WTC11 (cell line): ENCODE data around the gene RAB13. TPM values are rescaled to one million over a fixed set of nuclear protein-coding genes. Genes with fewer than 3 reads are reported as not detected.

Source experiments
- CREB1 ChIP-seq: sonication (generic); formaldehyde crosslinking; IDR thresholded peaks from 2 replicates; pipeline ENCODE4 v1.8.0; 2023; ENCODE audit warnings: mild to moderate bottlenecking, missing genetic modification reagents
- ETV6 ChIP-seq: sonication (generic); formaldehyde crosslinking; IDR thresholded peaks from 2 replicates; pipeline ENCODE4 v1.8.1; 2022; ENCODE audit warnings: mild to moderate bottlenecking, missing genetic modification reagents
- GABPB1 ChIP-seq: sonication (generic); formaldehyde crosslinking; IDR thresholded peaks from 2 replicates; pipeline ENCODE4 v1.8.1; 2023; ENCODE audit warnings: mild to moderate bottlenecking, missing genetic modification reagents
- GRHL2 ChIP-seq: fragments of 250-450 bp; sonication (Bioruptor Pico); IDR thresholded peaks from 2 replicates; pipeline ENCODE4 v1.8.0; 2022; ENCODE audit warnings: mild to moderate bottlenecking, moderate library complexity; ENCODE audit not compliant: insufficient replicate concordance, severe bottlenecking
- KAT7 ChIP-seq: sonication (generic); formaldehyde crosslinking; IDR thresholded peaks from 2 replicates; pipeline ENCODE4 v1.8.1; 2023; ENCODE audit warnings: missing genetic modification reagents, mild to moderate bottlenecking, borderline replicate concordance
- NFATC4 ChIP-seq: fragments of 250-450 bp; sonication (Bioruptor Pico); IDR thresholded peaks from 2 replicates; pipeline ENCODE4 v1.9.0; 2021; ENCODE audit warnings: mild to moderate bottlenecking
- NR1H2 ChIP-seq: sonication (generic); formaldehyde crosslinking; IDR thresholded peaks from 2 replicates; pipeline ENCODE4 v1.9.0; 2021; ENCODE audit warnings: mild to moderate bottlenecking, moderate library complexity, missing genetic modification reagents
- SP1 ChIP-seq: sonication (generic); formaldehyde crosslinking; conservative IDR thresholded peaks from 2 replicates; pipeline ENCODE4 v1.8.1; 2022; ENCODE audit warnings: missing genetic modification reagents
- ZNF219 ChIP-seq: sonication (generic); formaldehyde crosslinking; IDR thresholded peaks from 2 replicates; pipeline ENCODE4 v1.8.0; 2023; ENCODE audit warnings: missing genetic modification reagents, mild to moderate bottlenecking, borderline replicate concordance
- ZNF317 ChIP-seq: sonication (generic); formaldehyde crosslinking; IDR thresholded peaks from 2 replicates; pipeline ENCODE4 v1.8.1; 2023; ENCODE audit warnings: low read depth, mild to moderate bottlenecking, moderate library complexity, missing genetic modification reagents, borderline replicate concordance
- ZNF671 ChIP-seq: fragments of 250-450 bp; sonication (Bioruptor Pico); IDR thresholded peaks from 2 replicates; pipeline ENCODE4 v1.8.0; 2021; ENCODE audit warnings: mild to moderate bottlenecking
- total RNA-seq: library from RNA; stranded (reverse); gene quantifications from 3 replicates; pipeline ENCODE4 v1.2.3, GENCODE V29; 2021
- TF ChIP-seq, protein P1 (sequence below): sonication (generic); formaldehyde crosslinking; IDR thresholded peaks from 2 replicates; pipeline ENCODE4 v1.8.0; 2022; ENCODE audit warnings: mild to moderate bottlenecking, missing genetic modification reagents
- TF ChIP-seq, protein P2 (sequence below): fragments of 250-450 bp; sonication (Bioruptor Pico); IDR thresholded peaks from 2 replicates; pipeline ENCODE4 v2.1.2; 2022; ENCODE audit warnings: mild to moderate bottlenecking, moderate library complexity
- TF ChIP-seq, protein P3 (sequence below): sonication (generic); formaldehyde crosslinking; IDR thresholded peaks from 2 replicates; pipeline ENCODE4 v1.8.1; 2022; ENCODE audit warnings: mild to moderate bottlenecking, moderate library complexity, missing genetic modification reagents
- TF ChIP-seq, protein P4 (sequence below): sonication (generic); formaldehyde crosslinking; IDR thresholded peaks from 2 replicates; pipeline ENCODE4 v1.8.0; 2022; ENCODE audit warnings: mild to moderate bottlenecking, missing genetic modification reagents
- TF ChIP-seq, protein P5 (sequence below): sonication (generic); formaldehyde crosslinking; IDR thresholded peaks from 2 replicates; pipeline ENCODE4 v1.8.0; 2022; ENCODE audit warnings: mild to moderate bottlenecking, missing genetic modification reagents
- TF ChIP-seq, protein P6 (sequence below): sonication (generic); formaldehyde crosslinking; IDR thresholded peaks from 2 replicates; pipeline ENCODE4 v1.8.1; 2023; ENCODE audit warnings: mild to moderate bottlenecking, missing genetic modification reagents, moderate library complexity
- TF ChIP-seq, protein P7 (sequence below): sonication (generic); formaldehyde crosslinking; IDR thresholded peaks from 2 replicates; pipeline ENCODE4 v1.8.1; 2023; ENCODE audit warnings: mild to moderate bottlenecking, moderate library complexity, missing genetic modification reagents
- TF ChIP-seq, protein P8 (sequence below): fragments of 250-450 bp; sonication (Bioruptor Pico); conservative IDR thresholded peaks from 2 replicates; pipeline ENCODE4 v1.9.0; 2021; ENCODE audit warnings: mild to moderate bottlenecking

The RAB13 gene
- total RNA-seq, 1 experiment from 2014 or later = 126 TPM

DNA sequence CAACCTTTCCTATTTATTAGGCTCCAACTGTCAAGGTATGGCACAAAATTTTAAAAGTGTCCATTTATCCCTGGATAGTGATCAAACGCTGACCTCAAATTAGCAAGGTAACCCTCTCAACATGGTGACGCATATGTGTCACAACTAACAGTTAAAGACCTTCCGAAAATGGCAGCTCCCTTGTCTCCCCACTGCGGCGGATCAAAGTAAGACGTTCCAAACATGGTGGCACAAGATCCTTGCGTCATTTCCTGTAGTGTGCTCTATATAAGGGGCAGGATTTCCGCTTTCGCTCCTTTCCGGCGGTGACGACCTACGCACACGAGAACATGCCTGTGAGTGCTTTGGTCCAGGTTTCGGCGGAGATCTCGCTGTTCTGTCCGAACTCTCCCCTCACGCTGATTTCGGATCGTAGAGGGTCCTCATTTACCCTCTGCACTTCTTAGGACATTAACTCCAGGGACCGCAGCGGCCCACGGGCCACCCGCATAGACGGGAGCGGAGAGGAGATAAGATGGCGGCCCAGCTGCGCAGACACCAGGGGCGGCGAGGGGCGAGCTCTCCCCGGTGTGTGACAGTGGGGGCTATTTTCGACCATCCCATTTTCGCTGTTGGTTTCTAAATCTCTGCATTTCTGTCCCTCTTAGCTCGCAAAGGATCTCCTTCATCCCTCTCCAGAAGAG lies 4.5 kb upstream of the RAB13 start, which contains the start of gene RPS27 (continued):
- TF ChIP-seq, protein P1, sequence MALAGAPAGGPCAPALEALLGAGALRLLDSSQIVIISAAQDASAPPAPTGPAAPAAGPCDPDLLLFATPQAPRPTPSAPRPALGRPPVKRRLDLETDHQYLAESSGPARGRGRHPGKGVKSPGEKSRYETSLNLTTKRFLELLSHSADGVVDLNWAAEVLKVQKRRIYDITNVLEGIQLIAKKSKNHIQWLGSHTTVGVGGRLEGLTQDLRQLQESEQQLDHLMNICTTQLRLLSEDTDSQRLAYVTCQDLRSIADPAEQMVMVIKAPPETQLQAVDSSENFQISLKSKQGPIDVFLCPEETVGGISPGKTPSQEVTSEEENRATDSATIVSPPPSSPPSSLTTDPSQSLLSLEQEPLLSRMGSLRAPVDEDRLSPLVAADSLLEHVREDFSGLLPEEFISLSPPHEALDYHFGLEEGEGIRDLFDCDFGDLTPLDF (CRISPR knock-in tag) = 0 out of 2 replicates have a peak, but pooled peaks have one; percentile 32
- TF ChIP-seq ETV6 (CRISPR knock-in tag) (peak; percentile 74; the same call in 1 of the 2 replicates), GRHL2 (no peak), ZNF219 (no peak), ZNF317 (CRISPR knock-in tag) (no peak), SP1 (CRISPR knock-in tag) (peak; percentile 42; the same call in 1 of the 2 replicates), NR1H2 (CRISPR knock-in tag) (0 out of 2 replicates have a peak, but pooled peaks have one; percentile 21), NFATC4 (CRISPR knock-in tag) (peak; percentile 78; the same call in 1 of the 2 replicates), ZNF671 (peak; percentile 75; the same call in 1 of the 2 replicates), KAT7 (no peak), GABPB1 (CRISPR knock-in tag) (peak; percentile 93), CREB1 (CRISPR knock-in tag) (peak; percentile 62; the same call in 1 of the 2 replicates)
- TF ChIP-seq, protein P2, sequence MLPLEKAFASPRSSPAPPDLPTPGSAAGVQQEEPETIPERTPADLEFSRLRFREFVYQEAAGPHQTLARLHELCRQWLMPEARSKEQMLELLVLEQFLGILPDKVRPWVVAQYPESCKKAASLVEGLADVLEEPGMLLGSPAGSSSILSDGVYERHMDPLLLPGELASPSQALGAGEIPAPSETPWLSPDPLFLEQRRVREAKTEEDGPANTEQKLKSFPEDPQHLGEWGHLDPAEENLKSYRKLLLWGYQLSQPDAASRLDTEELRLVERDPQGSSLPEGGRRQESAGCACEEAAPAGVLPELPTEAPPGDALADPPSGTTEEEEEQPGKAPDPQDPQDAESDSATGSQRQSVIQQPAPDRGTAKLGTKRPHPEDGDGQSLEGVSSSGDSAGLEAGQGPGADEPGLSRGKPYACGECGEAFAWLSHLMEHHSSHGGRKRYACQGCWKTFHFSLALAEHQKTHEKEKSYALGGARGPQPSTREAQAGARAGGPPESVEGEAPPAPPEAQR (CRISPR knock-in tag) = no peak
- TF ChIP-seq, protein P3, sequence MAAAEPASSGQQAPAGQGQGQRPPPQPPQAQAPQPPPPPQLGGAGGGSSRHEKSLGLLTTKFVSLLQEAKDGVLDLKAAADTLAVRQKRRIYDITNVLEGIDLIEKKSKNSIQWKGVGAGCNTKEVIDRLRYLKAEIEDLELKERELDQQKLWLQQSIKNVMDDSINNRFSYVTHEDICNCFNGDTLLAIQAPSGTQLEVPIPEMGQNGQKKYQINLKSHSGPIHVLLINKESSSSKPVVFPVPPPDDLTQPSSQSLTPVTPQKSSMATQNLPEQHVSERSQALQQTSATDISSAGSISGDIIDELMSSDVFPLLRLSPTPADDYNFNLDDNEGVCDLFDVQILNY (CRISPR knock-in tag) = no peak
- TF ChIP-seq, protein P4, sequence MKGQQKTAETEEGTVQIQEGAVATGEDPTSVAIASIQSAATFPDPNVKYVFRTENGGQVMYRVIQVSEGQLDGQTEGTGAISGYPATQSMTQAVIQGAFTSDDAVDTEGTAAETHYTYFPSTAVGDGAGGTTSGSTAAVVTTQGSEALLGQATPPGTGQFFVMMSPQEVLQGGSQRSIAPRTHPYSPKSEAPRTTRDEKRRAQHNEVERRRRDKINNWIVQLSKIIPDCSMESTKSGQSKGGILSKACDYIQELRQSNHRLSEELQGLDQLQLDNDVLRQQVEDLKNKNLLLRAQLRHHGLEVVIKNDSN (CRISPR knock-in tag) = peak; percentile 45
- TF ChIP-seq, protein P5, sequence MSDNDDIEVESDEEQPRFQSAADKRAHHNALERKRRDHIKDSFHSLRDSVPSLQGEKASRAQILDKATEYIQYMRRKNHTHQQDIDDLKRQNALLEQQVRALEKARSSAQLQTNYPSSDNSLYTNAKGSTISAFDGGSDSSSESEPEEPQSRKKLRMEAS = peak; percentile 80
- TF ChIP-seq, protein P6, sequence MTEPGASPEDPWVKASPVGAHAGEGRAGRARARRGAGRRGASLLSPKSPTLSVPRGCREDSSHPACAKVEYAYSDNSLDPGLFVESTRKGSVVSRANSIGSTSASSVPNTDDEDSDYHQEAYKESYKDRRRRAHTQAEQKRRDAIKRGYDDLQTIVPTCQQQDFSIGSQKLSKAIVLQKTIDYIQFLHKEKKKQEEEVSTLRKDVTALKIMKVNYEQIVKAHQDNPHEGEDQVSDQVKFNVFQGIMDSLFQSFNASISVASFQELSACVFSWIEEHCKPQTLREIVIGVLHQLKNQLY (CRISPR knock-in tag) = no peak
- TF ChIP-seq, protein P7, sequence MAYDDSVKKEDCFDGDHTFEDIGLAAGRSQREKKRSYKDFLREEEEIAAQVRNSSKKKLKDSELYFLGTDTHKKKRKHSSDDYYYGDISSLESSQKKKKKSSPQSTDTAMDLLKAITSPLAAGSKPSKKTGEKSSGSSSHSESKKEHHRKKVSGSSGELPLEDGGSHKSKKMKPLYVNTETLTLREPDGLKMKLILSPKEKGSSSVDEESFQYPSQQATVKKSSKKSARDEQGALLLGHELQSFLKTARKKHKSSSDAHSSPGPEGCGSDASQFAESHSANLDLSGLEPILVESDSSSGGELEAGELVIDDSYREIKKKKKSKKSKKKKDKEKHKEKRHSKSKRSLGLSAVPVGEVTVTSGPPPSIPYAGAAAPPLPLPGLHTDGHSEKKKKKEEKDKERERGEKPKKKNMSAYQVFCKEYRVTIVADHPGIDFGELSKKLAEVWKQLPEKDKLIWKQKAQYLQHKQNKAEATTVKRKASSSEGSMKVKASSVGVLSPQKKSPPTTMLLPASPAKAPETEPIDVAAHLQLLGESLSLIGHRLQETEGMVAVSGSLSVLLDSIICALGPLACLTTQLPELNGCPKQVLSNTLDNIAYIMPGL (CRISPR knock-in tag) = no peak
- TF ChIP-seq, protein P8, sequence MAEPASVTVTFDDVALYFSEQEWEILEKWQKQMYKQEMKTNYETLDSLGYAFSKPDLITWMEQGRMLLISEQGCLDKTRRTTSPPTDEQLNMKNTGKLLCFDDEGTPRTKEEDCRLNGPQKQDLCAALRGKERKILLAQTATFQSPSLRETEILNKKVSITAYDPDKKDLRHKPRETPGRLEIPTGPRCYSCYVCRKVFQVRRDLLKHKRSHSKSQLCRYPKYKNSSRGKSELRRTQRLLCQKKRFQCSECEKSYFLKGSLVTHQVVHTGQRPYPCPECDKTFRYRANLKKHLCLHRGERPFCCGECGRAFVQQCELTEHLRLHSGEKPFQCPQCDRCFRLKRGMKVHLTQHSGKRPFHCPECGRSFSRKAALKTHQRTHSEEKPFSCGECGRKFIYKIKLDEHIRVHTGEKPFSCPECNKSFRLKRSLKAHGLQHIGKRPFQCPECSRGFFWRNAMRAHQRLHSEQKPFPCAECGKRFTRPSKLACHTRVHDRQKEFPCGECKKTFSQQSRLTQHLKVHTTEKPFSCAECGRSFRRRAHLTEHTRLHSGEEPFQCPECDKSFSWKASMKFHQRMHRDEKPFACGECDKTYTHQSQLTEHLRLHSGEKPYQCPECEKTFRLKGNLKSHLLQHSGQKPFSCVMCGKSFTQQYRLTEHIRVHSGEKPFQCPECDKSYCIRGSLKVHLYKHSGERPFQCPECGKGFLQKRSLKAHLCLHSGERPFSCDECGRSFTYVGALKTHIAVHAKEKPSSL (CRISPR knock-in tag) = no peak
